RCC 7860 (cell line): ENCODE measurements around the gene KIF19.
"Not testable (repeated sequence)": the region's sequence is repeated elsewhere in the genome, so short reads cannot be mapped to it uniquely, and the experiment has no call there.

Source experiments
- DNase-seq: peaks from one replicate; pipeline ENCODE4 v3.0.0-alpha.2; 2015; ENCODE audit warnings: low spot score
- FAIRE-seq: peaks from 2 replicates; lab custom pipeline; 2012; peaks lifted over from hg19 to GRCh38; lab: Jason Lieb, UNC

KIF19 gene

GRCh38 chr17:74387365-74388218 is 61.6 kb downstream of the KIF19 start:
- no peak for DNase-seq
- FAIRE-seq = no peak

GRCh38 chr17:74389084-74389753 is 63.2 kb downstream of the KIF19 start:
- FAIRE-seq (no peak), DNase-seq (no peak)

GRCh38 chr17:74389937-74390679 is 64.1 kb downstream of the KIF19 start:
- DNase-seq = no peak

GRCh38 chr17:74390680-74391653 is 64.9 kb downstream of the KIF19 start:
- DNase-seq (no peak), FAIRE-seq (no peak)

More at GRCh38 chr17:74389937-74390679, 64.1 kb downstream of the KIF19 start:
- FAIRE-seq = no peak

- FAIRE-seq = no peak
These were observed 65.7 kb downstream of the KIF19 start for GRCh38 chr17:74391771-74392170.

GRCh38 chr17:74392848-74393247 is 66.8 kb downstream of the KIF19 start:
- DNase-seq = no peak
- FAIRE-seq = no peak

More at GRCh38 chr17:74391771-74392170, 65.7 kb downstream of the KIF19 start:
- DNase-seq = no peak

GRCh38 chr17:74393346-74393942 is 67.4 kb downstream of the KIF19 start:
- FAIRE-seq = no peak
- no peak for DNase-seq

- FAIRE-seq (no peak), DNase-seq (no peak)
These were observed 68.4 kb downstream of the KIF19 start for GRCh38 chr17:74394275-74394950.

- no peak for DNase-seq
These were observed 69.0 kb downstream of the KIF19 start for GRCh38 chr17:74394977-74395376.

GRCh38 chr17:74396567-74396966 is 70.5 kb downstream of the KIF19 start:
- DNase-seq (no peak), FAIRE-seq (no peak)

More at GRCh38 chr17:74394977-74395376, 69.0 kb downstream of the KIF19 start:
- FAIRE-seq = no peak

- FAIRE-seq (no peak), DNase-seq (no peak)
These were observed 76.0 kb downstream of the KIF19 start for GRCh38 chr17:74402048-74402447.

GRCh38 chr17:74403512-74404137 is 77.6 kb downstream of the KIF19 start:
- DNase-seq (no peak), FAIRE-seq (no peak)

- no peak for DNase-seq
- no peak for FAIRE-seq
These were observed 78.2 kb downstream of the KIF19 start for GRCh38 chr17:74404218-74404617.

- FAIRE-seq = no peak
- no peak for DNase-seq
These were observed 78.8 kb downstream of the KIF19 start for GRCh38 chr17:74404789-74405188.

- not testable (repeated sequence) for DNase-seq, FAIRE-seq
These were observed 79.3 kb downstream of the KIF19 start for GRCh38 chr17:74405311-74405710.
